Ishikawa (cell line): Measurements from ENCODE around the gene SNX12.

Experiments
- CEBPB ChIP-seq: IDR thresholded peaks from 2 replicates; pipeline ENCODE4 v1.6.1; 2012
- CREB1 ChIP-seq: IDR thresholded peaks from 2 replicates; pipeline ENCODE4 v1.6.1; 2012; ENCODE audit warnings: low read depth
- EGR1 ChIP-seq: IDR thresholded peaks from 2 replicates; pipeline ENCODE4 v1.6.1; 2012
- EP300 ChIP-seq: IDR thresholded peaks from 2 replicates; pipeline ENCODE4 v1.6.1; 2012; ENCODE audit warnings: borderline replicate concordance
- FOXM1 ChIP-seq: IDR thresholded peaks from 2 replicates; pipeline ENCODE4 v1.6.1; 2012; ENCODE audit warnings: low read depth, borderline replicate concordance
- NFIC ChIP-seq: IDR thresholded peaks from 2 replicates; pipeline ENCODE4 v1.6.1; 2012
- RAD21 ChIP-seq: IDR thresholded peaks from 2 replicates; pipeline ENCODE4 v1.6.1; 2012; ENCODE audit warnings: low read depth
- TAF1 ChIP-seq: IDR thresholded peaks from 2 replicates; pipeline ENCODE4 v1.6.1; 2012; ENCODE audit warnings: low read depth, mild to moderate bottlenecking
- TCF12 ChIP-seq: IDR thresholded peaks from 2 replicates; pipeline ENCODE4 v1.6.1; 2012; ENCODE audit warnings: low read depth
- TEAD4 ChIP-seq: IDR thresholded peaks from 2 replicates; pipeline ENCODE4 v1.6.1; 2012
- YY1 ChIP-seq: IDR thresholded peaks from 2 replicates; pipeline ENCODE4 v1.6.1; 2012; ENCODE audit warnings: low read depth
- ZBTB7A ChIP-seq: IDR thresholded peaks from 2 replicates; pipeline ENCODE4 v1.6.1; 2012; ENCODE audit warnings: low read depth
- TF ChIP-seq, protein P1 (sequence below): IDR thresholded peaks from 2 replicates; pipeline ENCODE4 v1.6.1; 2012; ENCODE audit warnings: low read depth, mild to moderate bottlenecking
- TF ChIP-seq, protein P2 (sequence below): IDR thresholded peaks from 2 replicates; pipeline ENCODE4 v1.6.1; 2012

DNA sequence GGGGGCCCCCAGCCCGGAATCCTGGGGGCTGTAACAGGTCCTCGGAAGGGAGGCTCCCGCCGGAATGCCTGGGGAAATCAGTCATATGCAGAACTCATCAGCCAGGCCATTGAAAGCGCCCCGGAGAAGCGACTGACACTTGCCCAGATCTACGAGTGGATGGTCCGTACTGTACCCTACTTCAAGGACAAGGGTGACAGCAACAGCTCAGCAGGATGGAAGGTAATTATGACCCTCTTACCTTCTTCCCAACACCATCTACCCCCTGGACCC lies 28.6 kb upstream of the SNX12 start:
- no peak for TF ChIP-seq TCF12
- TF ChIP-seq NFIC = no peak
- no peak for TF ChIP-seq TAF1
- no peak for TF ChIP-seq EP300
- no peak for TF ChIP-seq YY1
- no peak for TF ChIP-seq ZBTB7A
- no peak for TF ChIP-seq EGR1
- TF ChIP-seq, protein P1, sequence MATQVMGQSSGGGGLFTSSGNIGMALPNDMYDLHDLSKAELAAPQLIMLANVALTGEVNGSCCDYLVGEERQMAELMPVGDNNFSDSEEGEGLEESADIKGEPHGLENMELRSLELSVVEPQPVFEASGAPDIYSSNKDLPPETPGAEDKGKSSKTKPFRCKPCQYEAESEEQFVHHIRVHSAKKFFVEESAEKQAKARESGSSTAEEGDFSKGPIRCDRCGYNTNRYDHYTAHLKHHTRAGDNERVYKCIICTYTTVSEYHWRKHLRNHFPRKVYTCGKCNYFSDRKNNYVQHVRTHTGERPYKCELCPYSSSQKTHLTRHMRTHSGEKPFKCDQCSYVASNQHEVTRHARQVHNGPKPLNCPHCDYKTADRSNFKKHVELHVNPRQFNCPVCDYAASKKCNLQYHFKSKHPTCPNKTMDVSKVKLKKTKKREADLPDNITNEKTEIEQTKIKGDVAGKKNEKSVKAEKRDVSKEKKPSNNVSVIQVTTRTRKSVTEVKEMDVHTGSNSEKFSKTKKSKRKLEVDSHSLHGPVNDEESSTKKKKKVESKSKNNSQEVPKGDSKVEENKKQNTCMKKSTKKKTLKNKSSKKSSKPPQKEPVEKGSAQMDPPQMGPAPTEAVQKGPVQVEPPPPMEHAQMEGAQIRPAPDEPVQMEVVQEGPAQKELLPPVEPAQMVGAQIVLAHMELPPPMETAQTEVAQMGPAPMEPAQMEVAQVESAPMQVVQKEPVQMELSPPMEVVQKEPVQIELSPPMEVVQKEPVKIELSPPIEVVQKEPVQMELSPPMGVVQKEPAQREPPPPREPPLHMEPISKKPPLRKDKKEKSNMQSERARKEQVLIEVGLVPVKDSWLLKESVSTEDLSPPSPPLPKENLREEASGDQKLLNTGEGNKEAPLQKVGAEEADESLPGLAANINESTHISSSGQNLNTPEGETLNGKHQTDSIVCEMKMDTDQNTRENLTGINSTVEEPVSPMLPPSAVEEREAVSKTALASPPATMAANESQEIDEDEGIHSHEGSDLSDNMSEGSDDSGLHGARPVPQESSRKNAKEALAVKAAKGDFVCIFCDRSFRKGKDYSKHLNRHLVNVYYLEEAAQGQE = no peak
- no peak for TF ChIP-seq FOXM1
- TF ChIP-seq, protein P2, sequence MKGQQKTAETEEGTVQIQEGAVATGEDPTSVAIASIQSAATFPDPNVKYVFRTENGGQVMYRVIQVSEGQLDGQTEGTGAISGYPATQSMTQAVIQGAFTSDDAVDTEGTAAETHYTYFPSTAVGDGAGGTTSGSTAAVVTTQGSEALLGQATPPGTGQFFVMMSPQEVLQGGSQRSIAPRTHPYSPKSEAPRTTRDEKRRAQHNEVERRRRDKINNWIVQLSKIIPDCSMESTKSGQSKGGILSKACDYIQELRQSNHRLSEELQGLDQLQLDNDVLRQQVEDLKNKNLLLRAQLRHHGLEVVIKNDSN = no peak
- no peak for TF ChIP-seq CEBPB
- TF ChIP-seq TEAD4 = no peak
- no peak for TF ChIP-seq RAD21
- no peak for TF ChIP-seq CREB1
